Measurements from ENCODE around the gene CEP70. TPM values are rescaled to one million over a fixed set of nuclear protein-coding genes. Genes with fewer than 3 reads are reported as not detected.

CEP70 gene
- total and polyA plus RNA-seq, 2 experiments from 2014 or later = 7.6 to 7.8 TPM

- TF ChIP-seq EZH2 (IDR thresholded peaks at IDR 0.05; ENCODE audit: insufficient read depth, poor library complexity, severe bottlenecking) (no peak), EZH2phosphoT487 (IDR thresholded peaks at IDR 0.05; ENCODE audit: insufficient read depth, low read depth) (no peak)
- no peak overlapping the region for H3K27ac ChIP-seq
These were observed 44.7 kb downstream of the CEP70 start for GRCh38 chr3:138549179-138549977.

GRCh38 chr3:138547342-138547975, 46.6 kb downstream of the CEP70 start:
- H2AFZ ChIP-seq = no peak overlapping the region
- H3K36me3 ChIP-seq (ENCODE audit: low read depth) = no peaks in the 10 kb centered on the region
- no peak overlapping the region for H3K4me3 ChIP-seq
- H3K27ac ChIP-seq = no peak overlapping the region
- in situ Hi-C loops (cut with MboI) = no loop called here
- H3K9me2 ChIP-seq (ENCODE audit: insufficient read depth) = no peaks in the 10 kb centered on the region
- peaks cover 11% of the 10 kb centered on the region for H3K9me3 ChIP-seq (ENCODE audit: low read depth)
- H3K79me2 ChIP-seq (ENCODE audit: insufficient read depth) = no peaks in the 10 kb centered on the region
- WGBS, 2 experiments (ENCODE audit: low coverage in 1 of 2, low lambda C conversion rate in 2 of 2, missing lambda C conversion rate in 2 of 2) = 88 to 100% methylated on average over 2 of the region's 2 CpGs
- no peaks in the 10 kb centered on the region for H3F3A ChIP-seq (ENCODE audit: insufficient read depth)
- no peaks in the 10 kb centered on the region for H3K27me3 ChIP-seq (replicated peaks; ENCODE audit: insufficient read depth)
- no peak overlapping the region for H3K9ac ChIP-seq
- TF ChIP-seq EZH2phosphoT487 (IDR thresholded peaks at IDR 0.05; ENCODE audit: insufficient read depth, low read depth) (no peak), EZH2 (IDR thresholded peaks at IDR 0.05; ENCODE audit: insufficient read depth, poor library complexity, severe bottlenecking) (no peak)
- H3K4me2 ChIP-seq (ENCODE audit: unreplicated experiment) = no peak overlapping the region
- H3K4me1 ChIP-seq (ENCODE audit: insufficient read depth) = no peaks in the 10 kb centered on the region
- DNase-seq = no peak
- H4K20me1 ChIP-seq (ENCODE audit: insufficient read depth) = no peaks in the 10 kb centered on the region

More at GRCh38 chr3:138549179-138549977, 44.7 kb downstream of the CEP70 start:
- H3K79me2 ChIP-seq (ENCODE audit: insufficient read depth) = no peaks in the 10 kb centered on the region
- H3K4me2 ChIP-seq (ENCODE audit: unreplicated experiment) = no peak overlapping the region
- in situ Hi-C loops (cut with MboI) = no loop called here
- 92 to 94% methylated on average over 14 of the region's 14 CpGs for WGBS, 2 experiments (ENCODE audit: low coverage in 1 of 2, low lambda C conversion rate in 2 of 2, missing lambda C conversion rate in 2 of 2)
- DNase-seq = no peak
- no peak overlapping the region for H3K9ac ChIP-seq
- no peaks in the 10 kb centered on the region for H3K36me3 ChIP-seq (ENCODE audit: low read depth)
- no peaks in the 10 kb centered on the region for H3K4me1 ChIP-seq (ENCODE audit: insufficient read depth)
- H3K27me3 ChIP-seq (replicated peaks; ENCODE audit: insufficient read depth) = no peaks in the 10 kb centered on the region
- no peaks in the 10 kb centered on the region for H4K20me1 ChIP-seq (ENCODE audit: insufficient read depth)
- no peak overlapping the region for H2AFZ ChIP-seq
- no peak overlapping the region for H3K4me3 ChIP-seq
- H3K9me3 ChIP-seq (ENCODE audit: low read depth) = peaks cover 11% of the 10 kb centered on the region
- no peaks in the 10 kb centered on the region for H3K9me2 ChIP-seq (ENCODE audit: insufficient read depth)
- H3F3A ChIP-seq (ENCODE audit: insufficient read depth) = no peaks in the 10 kb centered on the region

- H3K27ac ChIP-seq = no peak overlapping the region
- no peaks in the 10 kb centered on the region for H3K4me1 ChIP-seq (ENCODE audit: insufficient read depth)
- H3K4me3 ChIP-seq = no peak overlapping the region
- no peak overlapping the region for H3K4me2 ChIP-seq (ENCODE audit: unreplicated experiment)
- no peaks in the 10 kb centered on the region for H3K27me3 ChIP-seq (replicated peaks; ENCODE audit: insufficient read depth)
- no peak for TF ChIP-seq EZH2phosphoT487 (IDR thresholded peaks at IDR 0.05; ENCODE audit: insufficient read depth, low read depth)
- no peak for TF ChIP-seq EZH2 (IDR thresholded peaks at IDR 0.05; ENCODE audit: insufficient read depth, poor library complexity, severe bottlenecking)
- 48 to 58% methylated on average over 1 of the region's 1 CpG for WGBS, 2 experiments (ENCODE audit: low coverage in 1 of 2, low lambda C conversion rate in 2 of 2, missing lambda C conversion rate in 2 of 2)
- H3K79me2 ChIP-seq (ENCODE audit: insufficient read depth) = no peaks in the 10 kb centered on the region
- H3F3A ChIP-seq (ENCODE audit: insufficient read depth) = no peaks in the 10 kb centered on the region
- no peaks in the 10 kb centered on the region for H3K36me3 ChIP-seq (ENCODE audit: low read depth)
- H3K9ac ChIP-seq = no peak overlapping the region
- H4K20me1 ChIP-seq (ENCODE audit: insufficient read depth) = no peaks in the 10 kb centered on the region
- H3K9me2 ChIP-seq (ENCODE audit: insufficient read depth) = no peaks in the 10 kb centered on the region
- H2AFZ ChIP-seq = no peak overlapping the region
- in situ Hi-C loops (cut with MboI) = no loop called here
- DNase-seq = no peak
- H3K9me3 ChIP-seq (ENCODE audit: low read depth) = peaks cover 8% of the 10 kb centered on the region
These were observed 49.5 kb downstream of the CEP70 start for GRCh38 chr3:138544546-138544945.

GRCh38 chr3:138542977-138543376, 51.1 kb downstream of the CEP70 start:
- Histone ChIP-seq H3K4me2 (ENCODE audit: unreplicated experiment) (no peak overlapping the region), H3F3A (ENCODE audit: insufficient read depth) (no peaks in the 10 kb centered on the region), H3K4me3 (no peak overlapping the region), H2AFZ (no peak overlapping the region), H3K27ac (no peak overlapping the region), H3K9me3 (ENCODE audit: low read depth) (peaks cover 4% of the 10 kb centered on the region), H3K9ac (no peak overlapping the region), H3K4me1 (ENCODE audit: insufficient read depth) (no peaks in the 10 kb centered on the region), H3K79me2 (ENCODE audit: insufficient read depth) (no peaks in the 10 kb centered on the region), H3K9me2 (ENCODE audit: insufficient read depth) (no peaks in the 10 kb centered on the region), H3K36me3 (ENCODE audit: low read depth) (no peaks in the 10 kb centered on the region), H4K20me1 (ENCODE audit: insufficient read depth) (no peaks in the 10 kb centered on the region), H3K27me3 (replicated peaks; ENCODE audit: insufficient read depth) (no peaks in the 10 kb centered on the region)
- WGBS, 2 experiments (ENCODE audit: low coverage in 1 of 2, low lambda C conversion rate in 2 of 2, missing lambda C conversion rate in 2 of 2) = 90% methylated on average over 5 of the region's 5 CpGs
- in situ Hi-C loops (cut with MboI) = no loop called here
- TF ChIP-seq EZH2 (IDR thresholded peaks at IDR 0.05; ENCODE audit: insufficient read depth, poor library complexity, severe bottlenecking) (no peak), EZH2phosphoT487 (IDR thresholded peaks at IDR 0.05; ENCODE audit: insufficient read depth, low read depth) (no peak)
- no peak for DNase-seq

Data from GM23248 (cell line).